NB4 (cell line): ENCODE measurements around the gene AFAP1L2.

Experiments
- DNase-seq: peaks from one replicate; pipeline ENCODE4 v3.0.0; 2010; ENCODE audit warnings: low read depth
- H3K4me3 ChIP-seq: one replicate; pipeline ENCODE4 v1.5.1; 2011; ENCODE audit warnings: mild to moderate bottlenecking, low read depth, low read length, moderate library complexity
- CTCF ChIP-seq: IDR thresholded peaks from one replicate; pipeline ENCODE4 v1.5.1; 2012; ENCODE audit warnings: low read depth, low read length
- MAX ChIP-seq: IDR thresholded peaks from 2 replicates; pipeline ENCODE4 v1.6.1; 2011; ENCODE audit warnings: low read depth, low read length
- MYC ChIP-seq: IDR thresholded peaks from 2 replicates; pipeline ENCODE4 v1.6.1; 2011; ENCODE audit warnings: low read depth, low read length
- POLR2A ChIP-seq: IDR thresholded peaks from 2 replicates; pipeline ENCODE4 v1.6.1; 2011; ENCODE audit warnings: mild to moderate bottlenecking; ENCODE audit not compliant: insufficient read length; ENCODE audit errors: extremely low read depth

AFAP1L2 gene

GRCh38 chr10:114323023-114323422 lies 81.3 kb downstream of the AFAP1L2 start:
- no peak for DNase-seq
- no peak overlapping the region for H3K4me3 ChIP-seq
- TF ChIP-seq CTCF (no peak), MYC (no peak), POLR2A (no peak), MAX (no peak)

- H3K4me3 ChIP-seq: no peak overlapping the region
- DNase-seq: no peak
- TF ChIP-seq CTCF (no peak), POLR2A (no peak), MYC (no peak)
These were observed 82.0 kb downstream of the AFAP1L2 start for GRCh38 chr10:114322344-114322743.

- TF ChIP-seq MYC (no peak), MAX (no peak), POLR2A (no peak), CTCF (no peak)
- no peak for DNase-seq
These were observed 83.8 kb downstream of the AFAP1L2 start for GRCh38 chr10:114320249-114321116.

GRCh38 chr10:114319406-114320248 lies 84.7 kb downstream of the AFAP1L2 start:
- TF ChIP-seq MYC (no peak), MAX (no peak), CTCF (no peak), POLR2A (no peak)
- H3K4me3 ChIP-seq: no peak overlapping the region
- no peak for DNase-seq

More at GRCh38 chr10:114320249-114321116, 83.8 kb downstream of the AFAP1L2 start:
- H3K4me3 ChIP-seq: no peak overlapping the region

- no peak overlapping the region for H3K4me3 ChIP-seq
- DNase-seq: no peak
- no peak for TF ChIP-seq MYC
- no peak for TF ChIP-seq MAX
- no peak for TF ChIP-seq POLR2A
- no peak for TF ChIP-seq CTCF
These were observed 87.6 kb downstream of the AFAP1L2 start for GRCh38 chr10:114316744-114317143.
